RCC 7860 (cell line): Measurements from ENCODE around the gene EPHB1.
"Not testable (repeated sequence)": the region's sequence is repeated elsewhere in the genome, so short reads cannot be mapped to it uniquely, and the experiment has no call there.

ENCODE experiments used
- DNase-seq: peaks from one replicate; pipeline ENCODE4 v3.0.0-alpha.2; 2015; ENCODE audit warnings: low spot score
- FAIRE-seq: peaks from 2 replicates; lab custom pipeline; 2012; peaks lifted over from hg19 to GRCh38; lab: Jason Lieb, UNC

The EPHB1 gene

DNA sequence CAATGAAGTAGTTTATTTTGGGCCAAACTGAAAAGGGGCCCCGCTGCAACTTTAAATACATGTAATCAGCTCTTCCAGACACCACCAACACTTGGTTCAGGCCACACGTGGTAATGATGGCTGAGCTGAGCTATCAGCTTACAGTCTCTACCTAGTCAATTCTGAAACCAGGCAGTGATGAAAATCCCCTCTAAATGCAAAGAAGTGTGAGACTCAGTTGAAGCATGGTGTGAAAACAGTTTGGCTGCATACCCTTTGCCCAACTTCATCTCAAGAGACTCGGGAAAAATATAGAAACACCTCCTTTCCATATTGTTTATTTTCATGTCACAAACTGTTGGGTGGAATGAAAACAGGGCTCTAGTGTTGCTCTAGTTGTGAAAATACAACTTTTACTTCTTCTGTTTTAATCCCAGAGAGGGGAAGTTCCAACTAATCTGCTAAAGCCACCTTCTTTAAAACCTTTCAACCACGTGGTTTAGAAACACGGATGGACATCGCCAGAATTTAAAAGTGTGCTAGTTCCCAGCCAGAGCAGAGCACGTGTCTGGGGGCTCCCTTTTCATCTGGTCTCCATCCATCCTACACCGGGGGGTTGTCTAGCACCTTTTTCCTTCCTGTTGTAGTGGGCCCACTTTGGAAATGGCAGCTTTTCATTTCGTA, 229.1 kb downstream of the EPHB1 start:
- DNase-seq (no peak), FAIRE-seq (no peak)

DNA sequence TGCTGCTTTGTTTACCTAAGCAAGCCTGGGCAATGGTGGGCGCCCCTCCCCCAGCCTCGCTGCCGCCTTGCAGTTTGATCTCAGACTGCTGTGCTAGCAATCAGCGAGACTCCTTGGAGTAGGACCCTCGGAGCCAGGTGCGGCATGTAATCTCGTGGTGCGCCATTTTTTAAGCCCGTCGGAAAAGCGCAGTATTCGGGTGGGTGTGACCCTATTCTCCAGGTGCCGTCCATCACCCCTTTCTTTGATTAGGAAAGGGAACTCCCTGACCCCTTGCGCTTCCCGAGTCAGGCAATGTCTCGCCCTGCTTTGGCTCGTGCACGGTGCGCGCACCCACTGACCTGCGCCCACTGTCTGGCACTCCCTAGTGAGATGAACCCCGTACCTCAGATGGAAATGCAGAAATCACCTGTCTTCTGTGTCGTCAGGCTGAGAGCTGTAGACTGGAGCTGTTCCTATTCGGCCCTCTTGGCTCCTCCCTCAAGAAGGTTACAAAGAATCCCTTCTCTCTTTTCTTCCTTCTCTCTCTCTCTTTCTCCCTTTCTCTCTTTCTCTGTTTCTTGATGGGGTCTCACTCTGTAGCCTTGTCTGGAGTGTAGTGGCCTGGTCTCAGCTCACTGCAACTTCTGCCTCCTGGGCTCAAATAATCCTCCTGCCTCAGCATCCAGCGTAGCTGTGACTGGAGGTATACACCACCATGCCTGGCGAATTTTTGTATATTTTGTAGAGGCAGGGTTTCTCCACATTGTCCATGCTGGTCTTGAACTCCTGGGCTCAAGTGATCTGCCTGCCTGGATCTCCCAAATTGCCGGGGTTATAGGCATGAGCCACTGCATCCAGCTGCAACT, 235.9 kb downstream of the EPHB1 start:
- FAIRE-seq, DNase-seq: not testable (repeated sequence)

DNA sequence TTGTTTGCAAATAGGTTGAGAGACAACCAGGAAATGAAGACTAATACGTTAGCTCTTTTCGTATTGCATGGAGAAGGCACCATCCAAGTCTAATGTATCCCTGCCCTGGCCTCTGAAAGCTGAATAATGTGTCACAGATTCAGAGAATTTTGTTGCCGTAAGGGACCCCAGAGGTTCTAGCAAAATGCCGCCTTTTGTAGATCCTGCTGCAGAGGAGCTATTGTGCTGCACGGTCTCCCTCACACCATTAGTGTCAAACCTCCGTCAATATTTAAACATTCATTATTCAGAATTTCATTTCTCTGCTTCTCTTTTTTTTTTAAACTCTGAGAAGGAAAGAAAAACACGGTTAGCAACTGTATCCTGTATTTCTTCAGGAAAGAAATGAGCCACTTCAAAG, 238.7 kb downstream of the EPHB1 start:
- FAIRE-seq: no peak
- DNase-seq: no peak

DNA sequence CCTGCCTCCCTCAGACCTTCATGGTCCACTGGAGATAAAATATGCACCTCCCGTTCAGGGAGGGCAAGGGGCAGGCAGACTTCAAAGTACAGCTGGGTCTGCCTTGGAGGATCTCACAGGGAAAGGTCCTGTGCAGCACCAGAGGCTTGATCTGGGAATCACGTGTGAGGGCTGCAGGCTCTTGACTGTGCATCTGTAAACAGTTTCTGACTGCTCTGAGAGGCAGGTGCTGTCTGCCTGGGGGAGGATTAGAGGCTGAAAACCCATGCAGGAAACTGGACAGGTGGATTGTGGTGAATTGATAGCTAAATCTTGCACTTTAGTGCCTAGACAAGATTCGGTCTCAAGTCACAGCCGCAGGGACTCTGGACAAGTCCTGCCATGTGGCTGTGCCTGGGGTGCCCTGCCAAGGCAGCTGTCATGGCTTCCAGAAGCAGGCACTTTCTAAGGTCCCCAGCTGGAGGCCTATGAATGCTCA, 239.3 kb downstream of the EPHB1 start:
- FAIRE-seq (no peak), DNase-seq (peak; percentile 14)

DNA sequence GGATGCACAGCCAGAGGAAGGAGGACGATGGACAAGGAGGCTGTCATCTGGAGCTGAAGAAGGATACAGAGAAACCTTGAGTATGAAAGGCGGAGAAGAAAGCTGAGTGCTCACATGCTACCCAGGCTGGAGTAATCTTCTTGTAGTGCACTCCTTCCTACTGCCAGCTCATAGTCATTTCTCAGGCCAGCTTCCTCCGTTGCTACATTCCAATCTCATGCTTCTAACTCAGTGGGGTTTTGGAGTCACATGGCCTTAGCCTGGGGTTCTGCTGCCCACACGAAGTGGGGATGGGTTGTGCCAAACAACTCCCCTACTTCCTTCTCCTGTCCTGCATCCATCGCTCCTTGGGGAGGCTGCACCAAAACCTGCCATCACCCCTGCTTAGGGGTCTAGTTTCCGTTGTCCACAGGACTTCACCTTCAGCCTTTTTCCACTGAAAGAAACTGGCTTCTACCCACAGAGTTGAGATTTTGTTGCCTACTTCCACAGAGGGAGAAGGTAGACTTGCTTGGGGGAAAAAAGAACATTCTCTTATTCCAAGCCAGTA, 239.9 kb downstream of the EPHB1 start:
- no peak for FAIRE-seq
- DNase-seq: no peak

DNA sequence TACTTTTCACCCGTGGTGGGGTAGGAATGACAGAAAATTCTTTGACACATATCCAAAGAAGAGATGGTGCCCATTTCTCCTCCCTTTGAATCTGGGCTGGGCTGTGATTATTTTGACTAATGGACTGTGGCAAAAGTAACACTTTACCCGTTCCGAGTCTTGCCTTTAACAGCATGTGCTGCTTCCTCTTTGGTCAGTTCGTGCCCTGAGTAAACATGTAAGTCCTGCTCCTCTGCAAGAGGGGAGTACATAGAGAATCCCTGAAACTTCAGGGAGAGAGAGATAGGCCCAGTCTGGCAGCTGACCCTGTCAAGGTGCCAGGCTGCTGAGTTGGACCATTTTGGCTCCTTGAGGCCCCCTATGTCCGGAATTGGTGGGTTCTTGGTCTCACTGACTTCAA, 243.1 kb downstream of the EPHB1 start:
- FAIRE-seq: no peak
- no peak for DNase-seq

DNA sequence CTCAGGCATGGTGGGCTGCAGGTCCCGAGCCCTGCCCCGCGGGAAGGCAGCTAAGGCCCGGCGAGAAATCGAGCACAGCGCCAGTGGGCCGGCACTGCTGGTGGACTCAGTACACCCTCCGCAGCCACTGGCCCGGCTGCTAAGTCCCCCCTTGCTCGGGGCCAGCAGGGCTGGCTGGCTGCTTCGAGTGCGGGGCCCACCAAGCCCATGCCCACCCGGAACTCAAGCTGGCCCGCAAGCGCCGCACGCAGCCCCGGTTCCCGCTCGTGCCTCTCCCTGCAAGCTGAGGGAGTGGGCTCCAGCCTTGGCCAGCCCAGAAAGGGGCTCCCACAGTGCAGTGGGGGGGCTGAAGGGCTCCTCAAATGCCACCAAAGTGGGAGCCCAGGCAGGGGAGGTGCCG, 244.5 kb downstream of the EPHB1 start:
- DNase-seq, FAIRE-seq: not testable (repeated sequence)

DNA sequence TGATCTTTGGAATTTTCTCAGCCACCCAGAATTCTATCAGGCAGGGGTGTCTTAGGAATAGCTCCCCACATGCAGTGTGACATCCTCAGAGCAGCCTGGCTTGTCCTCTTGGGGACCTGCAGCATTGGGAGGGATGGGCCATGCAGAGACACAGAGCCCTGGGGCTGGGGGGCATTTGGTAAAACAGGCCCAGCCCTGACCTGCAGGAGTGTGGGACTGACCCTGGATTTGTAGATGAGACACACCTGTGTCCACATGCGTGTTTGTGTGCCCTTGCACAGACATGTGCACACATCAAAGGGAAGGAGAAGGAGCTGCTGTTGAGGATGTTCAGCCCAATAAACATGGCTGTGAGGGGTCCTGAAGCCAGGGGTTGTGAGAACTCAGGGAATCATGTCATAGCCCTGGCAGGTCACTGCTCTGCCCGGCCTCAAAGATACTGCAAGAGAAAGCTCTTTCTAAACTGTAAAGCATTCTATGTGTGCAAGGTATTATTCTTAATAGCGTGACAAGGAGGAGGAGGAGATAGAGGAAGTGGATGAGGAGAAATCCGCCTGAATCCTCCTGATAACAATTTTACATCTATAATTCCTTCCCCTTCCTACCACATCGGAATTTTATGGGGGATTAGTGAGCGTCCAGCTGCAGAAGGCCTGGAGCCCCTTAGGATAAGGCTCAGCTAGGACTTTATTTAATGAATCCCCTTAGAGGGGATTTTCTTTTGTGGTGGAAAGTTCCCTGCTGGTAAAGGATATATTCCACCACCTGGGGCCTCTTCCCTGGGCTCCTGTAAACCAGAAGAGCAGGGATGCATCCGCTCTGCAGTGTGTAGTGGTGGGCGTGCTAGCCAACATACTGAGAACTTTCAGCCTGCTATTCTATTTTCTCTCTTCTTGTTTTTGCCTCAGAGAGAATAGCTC, 245.5 kb downstream of the EPHB1 start:
- no peak for FAIRE-seq
- no peak for DNase-seq

DNA sequence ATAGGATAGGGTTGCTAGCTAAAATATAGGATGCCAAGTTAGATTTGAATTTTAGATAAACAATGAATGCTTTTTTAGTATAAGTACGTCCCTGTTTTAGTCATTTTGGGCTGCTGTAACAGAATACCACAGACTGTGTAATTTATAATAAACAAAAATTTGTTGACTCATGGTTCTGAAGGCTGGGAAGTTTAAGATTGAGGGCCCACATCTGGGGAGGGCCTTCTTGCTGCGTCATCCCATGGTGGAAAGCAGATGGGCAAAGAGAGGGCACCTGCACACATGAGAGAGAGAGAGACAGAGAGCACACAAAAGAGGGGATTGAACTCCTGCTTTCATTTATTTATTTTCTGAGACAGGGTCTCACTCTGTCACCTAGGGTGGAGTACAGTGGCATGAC, 246.5 kb downstream of the EPHB1 start:
- no peak for DNase-seq
- no peak for FAIRE-seq

DNA sequence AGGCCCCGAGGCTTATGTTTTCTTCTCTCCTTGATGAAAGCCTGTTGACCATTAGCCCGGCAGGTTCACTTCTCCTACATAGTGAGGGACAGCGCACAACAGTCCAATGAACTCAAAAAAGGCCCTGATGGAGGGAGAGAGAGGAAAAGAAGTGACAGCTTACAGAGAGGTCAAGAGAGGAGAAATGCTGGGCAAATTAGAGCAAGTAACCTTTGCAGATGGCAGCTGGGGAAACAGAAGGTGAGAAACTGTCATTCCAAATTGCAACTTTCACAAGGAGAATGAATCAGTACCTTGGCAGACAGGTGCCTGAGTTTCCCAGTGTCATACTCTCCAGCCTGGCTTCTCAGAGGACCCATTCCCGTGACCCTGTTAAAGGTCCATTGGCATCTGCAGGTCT, 252.0 kb downstream of the EPHB1 start:
- DNase-seq (no peak), FAIRE-seq (no peak)

DNA sequence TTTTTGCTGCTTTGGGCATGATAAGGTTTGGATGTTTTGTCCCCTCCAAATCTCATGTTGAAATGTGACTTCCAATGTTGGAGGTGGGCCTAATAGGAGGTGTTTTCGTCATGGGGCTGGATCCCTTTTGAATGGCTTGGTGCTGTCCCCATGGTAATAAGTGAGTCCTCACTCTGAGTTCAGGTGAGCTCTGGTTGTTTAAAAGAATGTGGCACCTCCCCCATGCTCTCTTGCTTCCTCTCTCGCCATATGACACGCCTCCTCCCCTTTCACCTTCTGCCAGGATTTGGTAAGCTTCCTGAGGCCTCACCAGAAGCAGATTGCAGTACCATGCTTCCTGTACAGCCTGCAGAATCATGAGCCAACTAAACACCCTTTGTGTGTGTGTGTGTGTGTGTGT, 255.5 kb downstream of the EPHB1 start:
- FAIRE-seq: no peak

DNA sequence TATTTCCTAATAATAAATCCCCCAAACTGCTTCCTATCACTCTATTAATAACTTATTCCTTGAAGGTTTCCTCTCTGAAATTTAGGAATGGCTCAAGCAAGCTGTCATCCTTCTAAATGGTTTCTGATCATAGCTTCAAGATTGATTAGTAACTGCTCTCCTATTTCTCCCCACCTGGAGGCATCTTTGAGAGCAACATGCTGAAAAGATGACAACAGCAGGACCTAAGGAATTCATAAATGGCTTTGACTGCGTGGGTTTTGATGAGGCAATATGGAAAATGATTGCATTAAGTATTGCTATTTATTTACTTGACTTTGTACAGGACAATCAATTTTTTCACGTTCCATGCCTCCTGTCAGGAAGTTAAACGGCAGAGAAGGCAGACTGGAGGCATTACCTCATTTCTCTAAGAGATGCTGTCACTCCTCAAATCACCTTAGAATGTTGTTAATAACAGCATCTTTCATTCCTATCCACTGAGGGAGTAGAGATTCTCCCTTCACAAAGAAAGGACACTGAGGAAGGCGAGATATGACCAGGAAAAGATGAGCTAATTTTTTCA, 256.4 kb downstream of the EPHB1 start:
- DNase-seq: no peak

More for the DNA sequence above, 255.5 kb downstream of the EPHB1 start:
- DNase-seq: no peak

DNA sequence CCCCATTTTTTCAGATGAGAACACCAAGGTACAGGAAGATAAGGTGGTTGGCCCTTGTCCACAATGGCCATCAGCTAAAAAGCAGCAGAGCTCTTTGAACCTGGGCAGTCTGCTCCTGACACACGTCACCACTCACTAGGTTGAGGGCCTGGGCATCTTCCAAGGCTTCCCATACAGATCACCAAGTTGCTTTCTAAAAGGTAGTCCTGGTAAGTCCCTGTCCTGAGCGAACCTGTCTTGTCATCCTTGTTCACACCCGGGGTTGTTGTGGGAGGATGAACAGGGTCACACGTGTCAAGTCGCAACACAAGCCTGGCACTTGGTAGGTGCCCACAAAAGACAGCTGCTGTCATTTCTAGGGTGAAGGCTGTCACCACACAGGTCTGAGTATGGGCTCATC, 260.4 kb downstream of the EPHB1 start:
- no peak for DNase-seq
- no peak for FAIRE-seq

More for the DNA sequence above, 256.4 kb downstream of the EPHB1 start:
- FAIRE-seq: no peak

DNA sequence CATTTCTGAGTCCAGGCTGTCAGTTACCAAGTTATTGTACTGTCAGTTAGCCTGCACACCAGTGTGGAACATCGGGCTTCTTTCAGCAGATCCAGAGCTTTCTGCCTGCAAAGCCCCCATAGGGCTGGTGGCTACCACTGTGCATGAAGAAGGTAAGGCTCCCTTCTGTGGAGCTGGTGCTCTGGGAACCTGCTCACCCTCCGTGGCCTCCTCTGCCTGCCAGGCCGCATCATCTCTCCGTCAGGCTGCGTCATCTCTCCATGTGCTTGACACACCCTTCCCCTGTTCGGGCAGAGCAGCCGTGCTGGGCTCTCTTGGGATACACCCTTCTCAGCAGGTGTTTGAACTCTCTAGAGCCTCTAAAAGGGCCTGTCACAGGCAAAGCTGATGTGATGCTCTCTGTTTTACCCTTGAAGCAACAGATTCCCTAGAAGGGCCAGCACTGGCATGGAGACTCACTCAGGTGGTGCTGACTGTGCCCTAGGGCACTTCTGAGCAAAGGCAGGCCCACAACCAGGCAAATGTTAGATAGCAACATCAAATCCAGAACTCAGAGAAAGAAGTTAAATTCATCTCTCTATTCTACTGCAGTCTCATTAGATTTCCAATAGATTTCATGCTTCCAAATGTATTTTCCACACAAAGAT, 261.1 kb downstream of the EPHB1 start:
- FAIRE-seq (no peak), DNase-seq (no peak)

DNA sequence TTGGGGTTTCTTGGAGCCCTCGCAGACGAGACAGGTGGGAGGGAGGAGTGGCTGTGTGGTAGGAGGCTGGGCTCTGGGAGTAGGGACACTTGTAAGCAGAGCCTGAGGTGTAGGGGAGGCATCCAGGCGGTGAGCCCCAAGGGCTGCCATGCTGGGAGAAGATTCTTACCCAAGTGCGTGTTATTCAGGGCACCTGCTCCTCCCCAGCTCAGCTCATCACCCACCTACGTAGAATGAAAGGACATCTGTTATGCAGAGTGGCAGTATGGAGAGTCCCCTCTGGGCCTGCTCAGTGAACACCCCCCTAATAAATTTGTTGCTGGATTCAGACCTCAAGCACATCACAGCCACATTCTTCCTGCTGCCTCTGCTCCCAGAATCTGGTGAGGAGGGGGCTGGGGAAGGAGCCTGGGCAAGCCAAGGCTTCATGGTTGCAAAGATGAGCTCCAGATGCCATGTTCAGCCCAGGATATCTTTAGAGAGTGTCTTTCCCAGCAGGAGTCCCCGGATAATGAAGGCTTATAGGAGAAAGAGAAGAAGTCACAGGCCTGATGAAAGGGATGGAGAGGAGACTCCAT, 261.8 kb downstream of the EPHB1 start:
- DNase-seq (no peak), FAIRE-seq (no peak)

DNA sequence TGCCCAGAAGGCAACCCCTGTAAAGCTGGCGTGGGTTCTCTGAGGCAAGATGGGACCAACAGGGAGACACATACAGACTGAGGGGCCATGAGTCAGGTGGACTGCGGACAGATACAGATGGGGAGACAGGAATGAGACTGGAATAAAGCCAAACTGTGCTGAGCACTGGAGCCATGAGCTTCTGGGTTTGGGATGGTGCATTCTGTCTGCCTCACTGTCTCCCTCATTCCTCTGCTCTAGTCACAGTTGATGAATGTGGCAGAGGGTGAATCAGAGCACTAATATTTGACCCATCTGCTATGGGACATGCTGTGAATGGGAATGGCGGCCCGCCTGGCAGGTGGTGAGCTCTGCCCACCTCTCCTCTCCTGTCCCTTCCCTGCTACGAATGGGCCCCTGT, 262.9 kb downstream of the EPHB1 start:
- DNase-seq (no peak), FAIRE-seq (no peak)

DNA sequence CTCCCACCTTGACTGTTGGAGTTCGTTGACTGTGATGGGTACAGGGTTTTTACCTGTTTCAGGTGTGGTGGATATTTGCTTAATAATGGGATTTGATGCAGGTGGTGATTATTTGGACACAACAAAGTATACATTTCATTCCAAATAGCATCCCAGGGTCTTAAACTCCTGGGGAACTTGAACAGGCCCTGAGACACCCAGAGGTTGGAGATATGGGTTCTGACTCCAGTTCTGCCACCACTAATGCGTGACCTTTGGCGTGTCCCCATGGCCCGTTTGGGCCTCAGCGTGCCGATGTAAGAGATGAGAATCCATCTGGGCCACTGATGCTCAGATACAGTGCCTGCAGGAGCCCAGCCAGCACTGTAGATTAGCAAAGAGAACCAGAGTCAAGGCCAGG, 264.5 kb downstream of the EPHB1 start:
- FAIRE-seq (no peak), DNase-seq (no peak)

DNA sequence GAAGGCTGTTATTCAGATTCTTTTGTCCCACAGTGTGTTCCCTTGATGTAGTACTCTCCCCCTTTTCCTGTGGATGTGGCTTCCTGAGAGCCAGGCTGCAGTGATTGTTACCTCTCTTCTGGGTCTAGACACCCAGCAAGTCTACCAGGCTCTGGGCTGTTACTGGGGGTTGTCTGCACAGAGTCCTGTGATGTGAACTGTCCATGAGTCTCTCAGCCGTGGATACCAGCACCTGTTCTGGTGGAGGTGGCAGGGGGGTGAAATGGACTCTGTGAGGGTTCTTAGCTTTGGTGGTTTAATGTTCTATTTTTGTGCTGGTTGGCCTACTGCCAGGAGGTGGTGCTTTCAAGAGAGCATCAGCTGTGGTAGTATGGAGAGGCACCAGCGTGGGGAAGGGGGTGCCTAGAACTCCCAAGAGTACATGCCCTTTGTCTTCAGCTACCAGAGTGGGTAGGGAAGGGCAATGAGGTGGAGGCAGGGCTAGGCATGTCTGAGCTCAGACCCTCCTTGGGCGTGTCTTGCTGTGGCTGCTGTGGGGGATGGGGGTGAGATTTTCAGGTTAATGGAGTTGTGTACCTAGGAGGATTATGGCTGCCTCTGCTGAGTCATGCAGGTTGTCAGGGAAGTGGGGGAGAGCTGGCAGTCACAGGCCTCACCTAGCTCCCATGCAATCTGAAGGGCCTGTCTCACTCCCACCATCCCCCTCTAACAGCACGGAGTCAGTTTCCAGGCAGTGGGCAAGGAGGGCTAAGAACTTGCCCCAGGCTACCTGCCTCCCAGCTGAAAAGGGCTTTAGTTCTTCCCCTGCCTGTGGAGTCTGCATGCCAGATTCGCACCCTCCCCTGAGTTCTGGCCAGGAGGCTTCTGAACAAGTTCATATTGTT, 272.0 kb downstream of the EPHB1 start:
- not testable (repeated sequence) for DNase-seq, FAIRE-seq

DNA sequence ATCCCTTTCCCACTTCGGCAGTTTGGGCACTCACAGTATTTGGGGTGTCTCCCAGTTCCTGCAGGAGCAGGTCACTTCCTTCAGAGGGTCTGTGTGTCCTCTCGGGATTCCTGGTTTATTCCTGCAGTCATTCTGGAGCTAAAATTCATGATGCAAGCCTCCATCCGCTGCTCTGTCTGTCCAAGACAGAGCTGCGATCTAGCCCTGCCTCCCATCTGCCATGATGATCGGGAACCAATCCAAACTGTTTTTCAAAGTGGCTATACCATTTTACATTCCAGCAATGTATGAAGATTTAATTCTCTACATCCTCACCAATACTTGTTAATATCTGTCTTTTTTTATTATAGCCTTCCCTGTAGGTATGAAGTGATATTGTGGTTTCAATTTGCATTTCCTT, 273.0 kb downstream of the EPHB1 start:
- no peak for FAIRE-seq
- no peak for DNase-seq
